GM12878 (cell line): Measurements from ENCODE around the gene GPR62. TPM values are rescaled to one million over a fixed set of nuclear protein-coding genes. Genes with fewer than 3 reads are reported as not detected.

Experiments
- polyA plus RNA-seq, 11 experiments: library from polyadenylated mRNA; depleted of rRNA in 4 of 11; unstranded in 6 of 11; stranded (reverse) in 5 of 11; fragments of >200 nt; fragmentation: Nextera tagmentation in 4 of 11; fragmentation: Illumina TruSeq in 1 of 11; extraction: Ambion mirVana in 4 of 11; extraction: Trizol in 1 of 11; gene quantifications; 1 replicate in 1 of 11; 2 replicates in 10 of 11; pipeline versions ENCODE4 v1.2.1 to v1.2.3, GENCODE V29; 2011 to 2016; ENCODE audit warnings: inconsistent platforms in 2 of 11, missing spikeins in 2 of 11, low read depth in 1 of 11
- small RNA-seq: library from RNA; depleted of rRNA; stranded (forward); fragments of <200 nt; gene quantifications from one replicate; pipeline ENCODE3, GENCODE V24; 2014
- total RNA-seq, 4 experiments: library from RNA; depleted of rRNA in 3 of 4; stranded (reverse); fragments of >200 nt in 3 of 4; fragmentation: Illumina TruSeq in 1 of 4; extraction: Trizol in 1 of 4; gene quantifications; 2 replicates each; pipeline versions ENCODE4 v1.2.1 to v1.2.3, GENCODE V29; 2013 to 2021
- TF ChIP-seq, protein P1 (sequence below): IDR thresholded peaks from 2 replicates; pipeline ENCODE4 v1.6.1; 2012; ENCODE audit warnings: improper control_type of control experiment, low read depth, low read length; ENCODE audit not compliant: insufficient replicate concordance

Gene GPR62
- total and polyA plus RNA-seq, 10 of the 15 experiments (the other 5 are each of a cell fraction or from before 2014, with no cell fraction given): not detected

DNA sequence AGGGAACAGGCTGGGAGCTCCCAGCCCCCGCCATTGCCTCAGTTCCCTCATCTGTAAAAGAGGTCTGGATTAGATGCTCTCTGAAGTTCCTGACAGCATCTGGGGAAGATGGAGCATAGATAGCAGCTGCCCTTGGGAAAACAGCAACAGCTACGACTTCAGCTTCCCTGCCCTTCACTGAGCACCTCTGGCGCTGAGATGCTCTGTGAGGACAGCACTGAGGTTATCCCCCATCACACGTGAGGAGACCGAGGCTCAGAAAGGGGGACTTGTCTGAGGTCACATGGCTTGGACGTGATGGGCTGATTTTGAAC, 51.6 kb downstream of the GPR62 start (continued):
- TF ChIP-seq, protein P1, sequence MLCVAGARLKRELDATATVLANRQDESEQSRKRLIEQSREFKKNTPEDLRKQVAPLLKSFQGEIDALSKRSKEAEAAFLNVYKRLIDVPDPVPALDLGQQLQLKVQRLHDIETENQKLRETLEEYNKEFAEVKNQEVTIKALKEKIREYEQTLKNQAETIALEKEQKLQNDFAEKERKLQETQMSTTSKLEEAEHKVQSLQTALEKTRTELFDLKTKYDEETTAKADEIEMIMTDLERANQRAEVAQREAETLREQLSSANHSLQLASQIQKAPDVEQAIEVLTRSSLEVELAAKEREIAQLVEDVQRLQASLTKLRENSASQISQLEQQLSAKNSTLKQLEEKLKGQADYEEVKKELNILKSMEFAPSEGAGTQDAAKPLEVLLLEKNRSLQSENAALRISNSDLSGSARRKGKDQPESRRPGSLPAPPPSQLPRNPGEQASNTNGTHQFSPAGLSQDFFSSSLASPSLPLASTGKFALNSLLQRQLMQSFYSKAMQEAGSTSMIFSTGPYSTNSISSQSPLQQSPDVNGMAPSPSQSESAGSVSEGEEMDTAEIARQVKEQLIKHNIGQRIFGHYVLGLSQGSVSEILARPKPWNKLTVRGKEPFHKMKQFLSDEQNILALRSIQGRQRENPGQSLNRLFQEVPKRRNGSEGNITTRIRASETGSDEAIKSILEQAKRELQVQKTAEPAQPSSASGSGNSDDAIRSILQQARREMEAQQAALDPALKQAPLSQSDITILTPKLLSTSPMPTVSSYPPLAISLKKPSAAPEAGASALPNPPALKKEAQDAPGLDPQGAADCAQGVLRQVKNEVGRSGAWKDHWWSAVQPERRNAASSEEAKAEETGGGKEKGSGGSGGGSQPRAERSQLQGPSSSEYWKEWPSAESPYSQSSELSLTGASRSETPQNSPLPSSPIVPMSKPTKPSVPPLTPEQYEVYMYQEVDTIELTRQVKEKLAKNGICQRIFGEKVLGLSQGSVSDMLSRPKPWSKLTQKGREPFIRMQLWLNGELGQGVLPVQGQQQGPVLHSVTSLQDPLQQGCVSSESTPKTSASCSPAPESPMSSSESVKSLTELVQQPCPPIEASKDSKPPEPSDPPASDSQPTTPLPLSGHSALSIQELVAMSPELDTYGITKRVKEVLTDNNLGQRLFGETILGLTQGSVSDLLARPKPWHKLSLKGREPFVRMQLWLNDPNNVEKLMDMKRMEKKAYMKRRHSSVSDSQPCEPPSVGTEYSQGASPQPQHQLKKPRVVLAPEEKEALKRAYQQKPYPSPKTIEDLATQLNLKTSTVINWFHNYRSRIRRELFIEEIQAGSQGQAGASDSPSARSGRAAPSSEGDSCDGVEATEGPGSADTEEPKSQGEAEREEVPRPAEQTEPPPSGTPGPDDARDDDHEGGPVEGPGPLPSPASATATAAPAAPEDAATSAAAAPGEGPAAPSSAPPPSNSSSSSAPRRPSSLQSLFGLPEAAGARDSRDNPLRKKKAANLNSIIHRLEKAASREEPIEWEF: no peak

Small RNA genes lying within 50 kb of the gene (small RNA-seq; reads per million reads assigned to genes)
- gene AC115284.1: not detected

Other genes with a start within 250 kb of the GPR62 start
Only the 7 nearest of the 15 such genes appear.
- gene RRP9, start 13.5 kb upstream of the GPR62 start, total RNA-seq (2014; rRNA removed): 43.1 and 53.2 TPM in 2 replicates
- gene RRP9, start 13.5 kb upstream of the GPR62 start, total RNA-seq (2014; rRNA removed; fragmentation: Illumina TruSeq; extraction: Trizol): 29.8 and 34.1 TPM in 2 replicates
- gene RRP9, start 13.5 kb upstream of the GPR62 start, total RNA-seq (2021): 55.2 and 56.0 TPM in 2 replicates
- gene RRP9, start 13.5 kb upstream of the GPR62 start, polyA plus RNA-seq (2011; rRNA removed): 8.5 and 19.5 TPM in 2 replicates
- gene RRP9, start 13.5 kb upstream of the GPR62 start, polyA plus RNA-seq (2014; fragmentation: Illumina TruSeq; extraction: Trizol): 6.6 and 30.6 TPM in 2 replicates
- gene RRP9, start 13.5 kb upstream of the GPR62 start, polyA plus RNA-seq (2014; fragmentation: Nextera tagmentation; extraction: Ambion mirVana): 10 to 100 TPM in 1 of 2 experiments, 1 to 10 TPM in 1; 4.7 to 10.6 TPM
- 49.3 and 54.3 TPM in 2 replicates for gene RRP9, start 13.5 kb upstream of the GPR62 start, polyA plus RNA-seq (2014; rRNA removed)
- gene RRP9, start 13.5 kb upstream of the GPR62 start, polyA plus RNA-seq (2016; fragmentation: Nextera tagmentation; extraction: Ambion mirVana): 10 to 100 TPM; 83.1 to 91.5 TPM
- gene PARP3, start 13.0 kb upstream of the GPR62 start, total RNA-seq (2014; rRNA removed): 23.7 and 25.1 TPM in 2 replicates
- gene PARP3, start 13.0 kb upstream of the GPR62 start, total RNA-seq (2014; rRNA removed; fragmentation: Illumina TruSeq; extraction: Trizol): 13.6 and 16.0 TPM in 2 replicates
- gene PARP3, start 13.0 kb upstream of the GPR62 start, total RNA-seq (2021): 19.9 and 28.0 TPM in 2 replicates
- 12.9 and 20.5 TPM in 2 replicates for gene PARP3, start 13.0 kb upstream of the GPR62 start, polyA plus RNA-seq (2011; rRNA removed)
- 7.8 and 20.0 TPM in 2 replicates for gene PARP3, start 13.0 kb upstream of the GPR62 start, polyA plus RNA-seq (2014; fragmentation: Illumina TruSeq; extraction: Trizol)
- gene PARP3, start 13.0 kb upstream of the GPR62 start, polyA plus RNA-seq (2014; fragmentation: Nextera tagmentation; extraction: Ambion mirVana): 1 to 10 TPM; 2.1 to 2.2 TPM
- gene PARP3, start 13.0 kb upstream of the GPR62 start, polyA plus RNA-seq (2014; rRNA removed): 31.2 and 35.5 TPM in 2 replicates
- gene PARP3, start 13.0 kb upstream of the GPR62 start, polyA plus RNA-seq (2016; fragmentation: Nextera tagmentation; extraction: Ambion mirVana): 10 to 100 TPM; 17.8 to 19.0 TPM
- 10.7 and 11.5 TPM in 2 replicates for gene PCBP4, start 12.1 kb downstream of the GPR62 start, total RNA-seq (2014; rRNA removed)
- 4.2 and 4.7 TPM in 2 replicates for gene PCBP4, start 12.1 kb downstream of the GPR62 start, total RNA-seq (2014; rRNA removed; fragmentation: Illumina TruSeq; extraction: Trizol)
- 13.3 and 14.5 TPM in 2 replicates for gene PCBP4, start 12.1 kb downstream of the GPR62 start, total RNA-seq (2021)
- gene PCBP4, start 12.1 kb downstream of the GPR62 start, polyA plus RNA-seq (2011; rRNA removed): 2.7 and 4.2 TPM in 2 replicates
- gene PCBP4, start 12.1 kb downstream of the GPR62 start, polyA plus RNA-seq (2014; fragmentation: Illumina TruSeq; extraction: Trizol): 1.9 and 4.7 TPM in 2 replicates
- under 1 TPM; 0.05 to 0.24 TPM for gene PCBP4, start 12.1 kb downstream of the GPR62 start, polyA plus RNA-seq (2014; fragmentation: Nextera tagmentation; extraction: Ambion mirVana)
- gene PCBP4, start 12.1 kb downstream of the GPR62 start, polyA plus RNA-seq (2014; rRNA removed): 13.4 and 15.3 TPM in 2 replicates
- 1 to 10 TPM; 3.6 to 4.0 TPM for gene PCBP4, start 12.1 kb downstream of the GPR62 start, polyA plus RNA-seq (2016; fragmentation: Nextera tagmentation; extraction: Ambion mirVana)
- gene ABHD14B, start 18.7 kb downstream of the GPR62 start, total RNA-seq (2014; rRNA removed): 59.9 and 62.4 TPM in 2 replicates
- 28.9 and 30.5 TPM in 2 replicates for gene ABHD14B, start 18.7 kb downstream of the GPR62 start, total RNA-seq (2014; rRNA removed; fragmentation: Illumina TruSeq; extraction: Trizol)
- gene ABHD14B, start 18.7 kb downstream of the GPR62 start, total RNA-seq (2021): 58.3 and 58.8 TPM in 2 replicates
- gene ABHD14B, start 18.7 kb downstream of the GPR62 start, polyA plus RNA-seq (2011; rRNA removed): 45.4 and 76.5 TPM in 2 replicates
- 35.9 and 51.1 TPM in 2 replicates for gene ABHD14B, start 18.7 kb downstream of the GPR62 start, polyA plus RNA-seq (2014; fragmentation: Illumina TruSeq; extraction: Trizol)
- 10 to 100 TPM in 1 of 2 experiments, 1 to 10 TPM in 1; 7.8 to 14.2 TPM for gene ABHD14B, start 18.7 kb downstream of the GPR62 start, polyA plus RNA-seq (2014; fragmentation: Nextera tagmentation; extraction: Ambion mirVana)
- 73.0 and 80.4 TPM in 2 replicates for gene ABHD14B, start 18.7 kb downstream of the GPR62 start, polyA plus RNA-seq (2014; rRNA removed)
- gene ABHD14B, start 18.7 kb downstream of the GPR62 start, polyA plus RNA-seq (2016; fragmentation: Nextera tagmentation; extraction: Ambion mirVana): 10 to 100 TPM; 47.2 to 50.9 TPM
- gene ABHD14A, start 19.7 kb downstream of the GPR62 start, total RNA-seq (2014; rRNA removed): 12.2 and 13.1 TPM in 2 replicates
- 5.0 and 5.9 TPM in 2 replicates for gene ABHD14A, start 19.7 kb downstream of the GPR62 start, total RNA-seq (2014; rRNA removed; fragmentation: Illumina TruSeq; extraction: Trizol)
- gene ABHD14A, start 19.7 kb downstream of the GPR62 start, total RNA-seq (2021): 9.3 and 12.2 TPM in 2 replicates
- 4.9 and 6.5 TPM in 2 replicates for gene ABHD14A, start 19.7 kb downstream of the GPR62 start, polyA plus RNA-seq (2011; rRNA removed)
- gene ABHD14A, start 19.7 kb downstream of the GPR62 start, polyA plus RNA-seq (2014; fragmentation: Illumina TruSeq; extraction: Trizol): 2.4 and 5.6 TPM in 2 replicates
- gene ABHD14A, start 19.7 kb downstream of the GPR62 start, polyA plus RNA-seq (2014; fragmentation: Nextera tagmentation; extraction: Ambion mirVana): 1 to 10 TPM; 1.2 to 2.2 TPM
- gene ABHD14A, start 19.7 kb downstream of the GPR62 start, polyA plus RNA-seq (2014; rRNA removed): 12.6 and 12.9 TPM in 2 replicates
- gene ABHD14A, start 19.7 kb downstream of the GPR62 start, polyA plus RNA-seq (2016; fragmentation: Nextera tagmentation; extraction: Ambion mirVana): 10 to 100 TPM; 22.4 to 27.0 TPM
- gene ACY1, start 28.2 kb downstream of the GPR62 start, total RNA-seq (2014; rRNA removed): 28.9 and 35.1 TPM in 2 replicates
- 19.0 and 22.3 TPM in 2 replicates for gene ACY1, start 28.2 kb downstream of the GPR62 start, total RNA-seq (2014; rRNA removed; fragmentation: Illumina TruSeq; extraction: Trizol)
- gene ACY1, start 28.2 kb downstream of the GPR62 start, total RNA-seq (2021): 27.4 and 33.5 TPM in 2 replicates
- gene ACY1, start 28.2 kb downstream of the GPR62 start, polyA plus RNA-seq (2011; rRNA removed): 12.5 and 18.5 TPM in 2 replicates
- gene ACY1, start 28.2 kb downstream of the GPR62 start, polyA plus RNA-seq (2014; fragmentation: Illumina TruSeq; extraction: Trizol): 6.4 and 18.8 TPM in 2 replicates
- gene ACY1, start 28.2 kb downstream of the GPR62 start, polyA plus RNA-seq (2014; fragmentation: Nextera tagmentation; extraction: Ambion mirVana): 10 to 100 TPM; 19.8 to 28.2 TPM
- gene ACY1, start 28.2 kb downstream of the GPR62 start, polyA plus RNA-seq (2014; rRNA removed): 31.3 and 42.2 TPM in 2 replicates
- gene ACY1, start 28.2 kb downstream of the GPR62 start, polyA plus RNA-seq (2016; fragmentation: Nextera tagmentation; extraction: Ambion mirVana): 10 to 100 TPM; 32.0 to 37.0 TPM
- 1,707 and 1,708 TPM in 2 replicates for gene RPL29, start 40.5 kb downstream of the GPR62 start, total RNA-seq (2014; rRNA removed)
- 2,030 and 2,061 TPM in 2 replicates for gene RPL29, start 40.5 kb downstream of the GPR62 start, total RNA-seq (2014; rRNA removed; fragmentation: Illumina TruSeq; extraction: Trizol)
- gene RPL29, start 40.5 kb downstream of the GPR62 start, total RNA-seq (2021): 1,814 and 1,873 TPM in 2 replicates
- gene RPL29, start 40.5 kb downstream of the GPR62 start, polyA plus RNA-seq (2011; rRNA removed): 1,274 and 1,606 TPM in 2 replicates
- gene RPL29, start 40.5 kb downstream of the GPR62 start, polyA plus RNA-seq (2014; fragmentation: Illumina TruSeq; extraction: Trizol): 1,724 and 2,477 TPM in 2 replicates
- gene RPL29, start 40.5 kb downstream of the GPR62 start, polyA plus RNA-seq (2014; fragmentation: Nextera tagmentation; extraction: Ambion mirVana): 1,000 to 10,000 TPM; 1,053 to 1,085 TPM
- gene RPL29, start 40.5 kb downstream of the GPR62 start, polyA plus RNA-seq (2014; rRNA removed): 2,075 and 2,190 TPM in 2 replicates
- 1,000 to 10,000 TPM; 1,397 to 1,403 TPM for gene RPL29, start 40.5 kb downstream of the GPR62 start, polyA plus RNA-seq (2016; fragmentation: Nextera tagmentation; extraction: Ambion mirVana)